ENCODE measurements around the gene GNG7.

Gene GNG7

GRCh38 chr19:2492870-2493269, 209.6 kb downstream of the GNG7 start:
- DNase-seq (ENCODE audit: low read depth in 4 of 4, low spot score in 1 of 4) = no peak

GRCh38 chr19:2491130-2491801, 211.2 kb downstream of the GNG7 start:
- no peak for DNase-seq (ENCODE audit: low read depth in 4 of 4, low spot score in 1 of 4)

DNA sequence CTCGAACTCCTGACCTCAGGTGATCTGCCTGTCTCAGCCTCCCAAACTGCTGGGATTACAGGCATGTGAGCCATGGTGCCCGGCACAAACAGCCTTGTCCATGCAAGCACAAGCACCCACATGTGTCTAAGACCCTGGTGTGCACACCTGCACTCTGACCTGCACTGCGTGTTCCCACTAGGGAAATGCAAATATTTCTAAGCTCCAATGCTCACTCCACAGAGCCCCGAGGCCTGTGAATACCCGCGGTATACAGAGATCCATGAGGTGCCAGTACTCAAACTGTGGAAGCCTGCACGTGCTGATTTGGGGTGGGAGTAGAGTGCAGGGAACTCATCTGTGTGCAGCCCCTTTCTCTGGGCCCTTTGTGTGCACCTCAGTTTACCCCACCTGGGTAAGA, 211.8 kb downstream of the GNG7 start:
- DNase-seq (ENCODE audit: low read depth in 4 of 4, low spot score in 1 of 4) = no peak

- DNase-seq (ENCODE audit: low read depth in 4 of 4, low spot score in 1 of 4) = no peak
Observed at GRCh38 chr19:2488942-2489731, 213.4 kb downstream of the GNG7 start.

DNA sequence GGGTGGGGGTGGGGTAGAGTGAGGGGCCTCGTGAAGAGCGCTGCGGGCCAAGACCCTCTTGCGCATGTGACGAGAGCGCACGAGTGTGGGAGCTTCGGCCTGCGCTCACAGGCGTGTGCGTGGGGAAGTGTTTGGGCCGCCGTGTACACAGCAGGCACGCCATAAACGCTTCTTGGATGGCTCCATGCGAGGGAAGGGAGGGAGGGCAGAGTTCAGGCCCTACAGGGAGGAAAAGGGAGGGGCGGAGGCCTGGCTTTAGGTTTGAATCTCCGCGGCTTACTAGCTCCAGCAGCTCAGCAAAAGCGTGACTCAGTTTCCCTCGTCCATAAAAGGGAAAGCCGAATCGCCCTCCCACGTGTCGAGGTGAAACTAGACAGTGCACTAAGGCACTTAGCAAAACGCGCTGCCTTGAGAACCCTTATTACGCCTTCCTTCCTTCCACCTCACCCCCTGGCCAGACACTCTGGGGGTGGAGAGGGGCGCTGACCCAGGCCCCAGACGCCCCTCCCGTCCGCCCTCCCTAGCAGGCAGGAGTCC, 214.0 kb downstream of the GNG7 start:
- no peak for DNase-seq (ENCODE audit: low read depth in 4 of 4, low spot score in 1 of 4)

- no peak for DNase-seq (ENCODE audit: low read depth in 4 of 4, low spot score in 1 of 4)
Observed at GRCh38 chr19:2487842-2488241, 214.7 kb downstream of the GNG7 start.

DNA sequence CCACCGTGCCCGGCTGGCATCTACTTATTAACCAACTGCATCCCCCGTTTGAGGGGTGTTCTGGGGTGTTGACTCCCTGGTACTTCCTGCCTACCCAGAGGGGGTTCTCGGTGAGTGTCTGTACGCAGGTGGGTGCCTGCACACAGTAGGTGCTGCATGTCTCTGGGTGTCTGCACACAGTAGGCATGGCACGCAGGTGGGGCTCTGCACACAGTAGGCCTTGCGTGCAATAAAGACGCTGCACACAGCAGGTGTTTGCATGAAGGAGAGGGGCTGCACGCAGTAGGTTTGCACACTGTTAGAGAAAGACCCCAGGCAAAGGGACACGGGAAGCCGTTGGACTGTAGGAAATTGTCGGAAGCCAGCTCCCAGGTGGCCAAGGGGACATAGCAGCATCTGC, 215.4 kb downstream of the GNG7 start:
- DNase-seq (ENCODE audit: low read depth in 4 of 4, low spot score in 1 of 4) = no peak

DNA sequence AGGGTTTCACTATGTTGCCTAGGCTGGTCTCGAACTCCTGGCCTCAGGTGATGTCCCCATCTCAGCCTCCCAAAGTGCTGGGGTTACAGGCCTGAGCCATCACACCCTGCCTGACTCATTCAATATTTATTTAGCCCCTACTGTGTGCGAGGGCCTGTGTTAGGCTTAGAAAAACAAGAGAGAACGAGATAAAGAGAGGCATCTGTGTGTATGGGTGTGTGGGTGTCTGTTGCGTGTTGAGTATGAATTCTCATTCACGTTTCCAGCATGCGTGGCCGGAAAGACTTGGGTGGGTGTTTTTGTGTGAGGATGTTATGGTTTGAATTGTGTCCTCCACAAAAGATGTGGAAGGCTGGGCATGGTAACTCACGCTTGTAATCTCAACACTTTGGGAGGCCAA, 217.1 kb downstream of the GNG7 start:
- no peak for DNase-seq (ENCODE audit: low read depth in 4 of 4, low spot score in 1 of 4)

DNA sequence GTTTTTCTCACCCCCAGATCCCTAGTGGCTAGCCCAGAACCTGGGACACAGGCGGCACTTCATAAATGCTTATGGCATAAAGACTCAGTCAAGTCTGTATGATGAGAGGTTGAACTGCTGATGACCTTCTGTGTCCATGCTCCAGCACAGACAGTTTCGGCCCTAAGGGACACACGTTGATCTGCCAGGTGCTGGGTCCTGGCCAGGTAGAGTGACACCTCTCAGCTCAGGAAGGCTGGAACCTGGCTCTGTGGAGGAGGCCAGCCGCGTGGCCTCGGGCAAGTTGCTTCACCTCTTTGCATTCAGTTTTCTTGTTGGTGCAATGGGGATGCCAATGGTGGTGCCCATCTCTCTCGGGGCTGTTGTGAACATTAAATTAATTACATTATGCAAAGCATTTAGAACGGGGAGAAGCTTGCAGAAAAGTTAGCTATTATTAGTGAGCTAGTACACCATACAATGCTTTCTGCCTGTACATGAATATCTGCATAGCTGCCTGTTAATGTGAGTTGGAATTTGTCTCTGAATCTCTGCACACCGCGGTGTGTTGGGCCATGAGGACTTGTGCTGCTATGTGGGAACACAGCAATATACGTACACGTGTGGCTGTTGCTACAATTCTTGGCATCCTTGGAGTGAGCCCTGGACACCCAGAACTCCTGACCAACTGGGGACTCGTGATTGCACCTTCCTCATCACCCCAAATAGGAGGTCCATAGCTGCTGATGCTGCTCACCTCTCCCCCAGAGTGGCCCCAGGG, 218.1 kb downstream of the GNG7 start:
- DNase-seq (ENCODE audit: low read depth in 4 of 4, low spot score in 1 of 4) = no peak

DNA sequence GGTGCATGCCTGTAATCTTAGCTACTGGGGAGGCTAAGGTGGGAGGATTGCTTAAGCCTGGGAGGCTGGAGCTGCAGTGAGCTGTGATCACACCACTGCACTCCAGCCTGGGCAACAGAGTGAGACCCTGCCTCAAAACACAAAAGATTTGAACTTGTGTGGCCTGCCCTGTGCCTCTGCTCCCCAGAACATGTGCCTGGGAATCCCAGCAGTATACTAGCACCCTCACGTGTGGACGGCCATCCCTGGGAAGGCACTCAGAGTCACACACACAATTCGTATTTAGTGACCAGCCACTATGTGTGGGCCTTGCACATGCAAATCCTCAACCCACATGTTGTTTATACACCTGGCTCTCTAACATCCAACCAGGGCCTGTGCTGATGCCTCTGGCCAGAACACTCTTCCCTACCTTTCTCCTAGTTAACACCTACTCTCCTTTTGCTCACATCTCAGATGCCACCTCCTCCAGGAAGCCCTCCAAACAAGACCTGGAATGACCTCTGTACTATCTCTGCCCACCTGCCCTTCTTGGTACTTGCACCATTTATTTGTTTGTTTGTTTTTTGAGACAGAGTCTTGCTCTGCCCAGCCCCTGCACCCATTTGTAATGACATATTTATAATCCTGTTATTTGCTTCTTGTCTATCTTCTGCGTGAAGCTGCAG, 218.9 kb downstream of the GNG7 start:
- no peak for DNase-seq (ENCODE audit: low read depth in 4 of 4, low spot score in 1 of 4)

- DNase-seq (ENCODE audit: low read depth in 4 of 4, low spot score in 1 of 4) = no peak
Observed at GRCh38 chr19:2483084-2483483, 219.4 kb downstream of the GNG7 start.

- no peak for DNase-seq (ENCODE audit: low read depth in 4 of 4, low spot score in 1 of 4)
Observed at GRCh38 chr19:2482354-2483038, 220.0 kb downstream of the GNG7 start.

DNA sequence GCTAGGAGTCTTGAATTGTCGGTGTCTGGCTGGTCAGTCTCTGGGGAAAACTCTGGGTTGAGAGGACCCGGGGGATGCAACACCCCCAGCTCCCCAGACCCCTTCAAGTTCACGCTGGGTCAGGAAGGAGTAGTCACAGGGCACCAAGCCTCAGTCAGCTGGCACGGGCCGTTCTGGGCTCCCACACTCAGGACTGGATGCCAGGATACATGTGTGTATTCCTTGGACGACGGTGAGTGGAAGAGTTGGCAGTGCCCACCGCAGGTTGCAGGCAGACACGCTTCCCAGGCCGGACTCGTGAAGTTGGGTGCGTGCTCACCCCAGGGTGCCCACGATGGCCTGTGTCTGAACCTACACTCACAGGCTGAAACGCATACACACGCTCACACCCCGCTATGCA, 221.0 kb downstream of the GNG7 start:
- no peak for DNase-seq (ENCODE audit: low read depth in 4 of 4, low spot score in 1 of 4)

GRCh38 chr19:2479556-2480194, 222.8 kb downstream of the GNG7 start:
- DNase-seq (ENCODE audit: low read depth in 4 of 4, low spot score in 1 of 4) = no peak

DNA sequence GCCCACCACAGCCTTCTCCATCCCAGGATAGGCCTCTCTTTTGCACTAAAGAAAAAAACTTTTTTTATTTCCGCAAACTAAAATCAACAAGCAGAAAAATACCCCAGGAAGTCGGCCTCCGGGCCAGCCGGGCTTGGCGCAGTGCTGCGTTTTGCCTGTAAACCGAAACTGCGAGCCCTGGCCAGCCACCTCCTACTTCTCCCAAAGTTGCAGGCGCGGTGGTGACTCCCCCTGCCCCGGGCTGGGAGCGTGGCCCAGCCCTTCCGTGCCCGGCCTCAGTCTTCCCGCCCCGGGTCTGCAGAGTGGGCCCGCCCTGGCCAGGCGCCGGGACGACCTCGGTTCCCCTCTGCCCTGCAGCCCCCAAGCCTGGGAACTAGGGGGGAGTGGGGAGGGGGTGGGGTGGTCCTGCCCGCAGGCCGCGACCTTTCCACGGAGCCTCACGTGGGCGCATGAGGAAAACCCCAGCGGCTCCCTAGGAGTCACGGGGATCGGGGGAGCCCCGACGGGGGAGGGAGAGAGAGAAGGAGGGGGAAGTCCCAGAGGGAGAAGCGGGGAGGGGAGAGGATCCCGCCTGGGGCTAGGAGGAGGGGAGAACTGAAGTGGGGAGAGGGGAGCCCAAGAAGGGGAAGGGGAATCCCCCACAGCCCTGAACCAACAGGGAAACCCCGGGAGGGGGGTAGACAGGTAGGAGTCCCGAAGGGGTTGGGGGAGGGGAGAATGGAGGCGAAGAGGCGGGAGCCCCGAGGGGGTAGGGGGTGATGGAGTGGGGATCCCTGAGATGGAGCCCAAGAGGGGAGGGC, 223.5 kb downstream of the GNG7 start:
- peak in 1 of 4 experiments; percentile 59 for DNase-seq (ENCODE audit: low read depth in 4 of 4, low spot score in 1 of 4)

DNA sequence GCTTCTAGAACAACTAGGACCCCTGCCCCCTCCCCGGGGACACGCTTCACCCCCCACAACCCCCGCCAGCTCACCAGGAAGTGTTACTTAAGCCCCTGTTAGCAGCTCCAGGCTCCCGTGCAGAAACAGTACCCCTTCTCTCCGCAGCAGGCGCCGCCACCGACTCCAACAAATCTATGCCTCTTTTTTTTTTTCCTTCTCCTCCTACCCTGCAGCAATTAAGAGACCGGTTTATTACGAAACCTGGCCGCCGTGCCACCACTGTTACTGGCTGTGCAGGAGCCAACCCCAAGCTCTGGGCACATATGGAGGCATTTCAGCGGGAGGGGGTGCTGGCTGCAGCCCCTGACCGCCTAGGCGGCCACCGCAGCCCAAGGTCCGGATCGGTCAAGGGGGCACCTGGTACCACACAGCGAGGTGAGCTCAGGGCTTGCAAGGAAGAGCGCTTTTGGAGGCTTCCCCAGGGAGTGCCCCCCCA, 224.2 kb downstream of the GNG7 start:
- DNase-seq (ENCODE audit: low read depth in 4 of 4, low spot score in 1 of 4) = peak in 1 of 4 experiments; percentile 28

GRCh38 chr19:2477732-2478191, 224.7 kb downstream of the GNG7 start:
- DNase-seq (ENCODE audit: low read depth in 4 of 4, low spot score in 1 of 4) = no peak

- DNase-seq (ENCODE audit: low read depth in 4 of 4, low spot score in 1 of 4) = no peak
Observed at GRCh38 chr19:2477141-2477710, 225.3 kb downstream of the GNG7 start.

Data from stimulated activated CD4-positive, alpha-beta T cell treated with anti-CD3 and anti-CD28 coated beads, Interleukin-1b, Interleukin-23, amount 100 ng/mL, for 24 hours (primary cell).